Fibroblast of lung (primary cell): ENCODE results near the gene EIF5. TPM values are rescaled to one million over a fixed set of nuclear protein-coding genes. Genes with fewer than 3 reads are reported as not detected.

Experiments
- DNase-seq, 2 donors: peaks; one replicate each; pipeline versions ENCODE4 v3.0.0 to v3.0.0-alpha.2; 2010; ENCODE audit warnings: low read depth in 2 of 2
- H2AFZ ChIP-seq: 2 replicates; pipeline ENCODE4 v1.5.1; 2012; ENCODE audit warnings: low read length, control low read depth, inconsistent platforms
- H3K27ac ChIP-seq: 2 replicates; pipeline ENCODE4 v1.5.1; 2011; ENCODE audit warnings: low read length, control low read depth; ENCODE audit not compliant: insufficient read depth
- H3K27me3 ChIP-seq: 2 replicates; pipeline ENCODE4 v1.5.1; 2011; ENCODE audit warnings: mild to moderate bottlenecking, low read length; ENCODE audit not compliant: control insufficient read depth, insufficient read depth
- H3K36me3 ChIP-seq: 2 replicates; pipeline ENCODE4 v1.5.1; 2011; ENCODE audit warnings: low read length; ENCODE audit not compliant: control insufficient read depth, insufficient read depth
- H3K4me1 ChIP-seq: 2 replicates; pipeline ENCODE4 v1.5.1; 2011; ENCODE audit warnings: low read length; ENCODE audit not compliant: control insufficient read depth, insufficient read depth; ENCODE audit errors: extremely low read depth
- H3K4me2 ChIP-seq: 2 replicates; pipeline ENCODE4 v1.5.1; 2011; ENCODE audit warnings: low read length, control low read depth; ENCODE audit not compliant: insufficient read depth; ENCODE audit errors: extremely low read depth
- H3K4me3 ChIP-seq, 4 experiments: fragments of 200-600 bp in 1 of 4; sonication (generic) in 1 of 4; replicated peaks in 1 of 4; 2 replicates each; pipeline ENCODE4 v1.5.1; 2011 to 2016; ENCODE audit warnings: low read length in 4 of 4, low read depth in 3 of 4, mild to moderate bottlenecking in 3 of 4, control low read depth in 2 of 4, inconsistent platforms in 1 of 4, mixed read lengths in 1 of 4; ENCODE audit not compliant: insufficient read depth in 1 of 4; ENCODE audit errors: control extremely low read depth in 1 of 4
- H3K79me2 ChIP-seq: 2 replicates; pipeline ENCODE4 v1.5.1; 2012; ENCODE audit warnings: mild to moderate bottlenecking, low read length, inconsistent platforms; ENCODE audit not compliant: control insufficient read depth, insufficient read depth
- H3K9ac ChIP-seq: 2 replicates; pipeline ENCODE4 v1.5.1; 2011; ENCODE audit warnings: mild to moderate bottlenecking, low read length, control low read depth; ENCODE audit not compliant: insufficient read depth
- H3K9me3 ChIP-seq: 2 replicates; pipeline ENCODE4 v1.5.1; 2012; ENCODE audit warnings: low read depth, low read length; ENCODE audit not compliant: control insufficient read depth, insufficient read depth
- H4K20me1 ChIP-seq: 2 replicates; pipeline ENCODE4 v1.5.1; 2011; ENCODE audit warnings: low read length; ENCODE audit not compliant: control insufficient read depth, insufficient read depth; ENCODE audit errors: extremely low read depth
- CTCF ChIP-seq, 2 donors: IDR thresholded peaks in 1 of 2; conservative IDR thresholded peaks in 1 of 2; 1 replicate in 1 of 2; 2 replicates in 1 of 2; pipeline ENCODE4 v1.5.1; 2011 to 2012; ENCODE audit warnings: low read length in 2 of 2, control low read depth in 1 of 2, inconsistent platforms in 1 of 2, low read depth in 1 of 2, mild to moderate bottlenecking in 1 of 2
- EZH2 ChIP-seq: IDR thresholded peaks from 2 replicates; pipeline ENCODE4 v1.5.1; 2012; ENCODE audit warnings: low read length, control low read depth, mild to moderate bottlenecking; ENCODE audit errors: missing control alignments
- polyA plus RNA-seq, 2 donors: library from polyadenylated mRNA; depleted of rRNA in 1 of 2; stranded (reverse) in 1 of 2; unstranded in 1 of 2; fragments of >200 nt; gene quantifications; 2 replicates each; pipeline ENCODE4 v1.2.1, GENCODE V29; 2011 to 2012; ENCODE audit warnings: missing spikeins in 1 of 2
- total RNA-seq: library from RNA; depleted of rRNA; stranded (reverse); fragments of >200 nt; gene quantifications from 2 replicates; pipeline ENCODE4 v1.2.1, GENCODE V29; 2014

Gene EIF5
- total and polyA plus RNA-seq, 2 donors (not counting 1 experiment from before 2014, with no cell fraction given): 185 to 400 TPM

- Histone ChIP-seq H3K27ac (no peak overlapping the region), H2AFZ (no peak overlapping the region), H3K79me2 (no peaks in the 10 kb centered on the region), H3K9me3 (no peaks in the 10 kb centered on the region), H3K4me2 (no peak overlapping the region), H3K4me1 (no peaks in the 10 kb centered on the region), H3K4me3 (no peak overlapping the region), H3K36me3 (no peaks in the 10 kb centered on the region), H3K9ac (no peak overlapping the region), H3K27me3 (peaks cover 8% of the 10 kb centered on the region), H4K20me1 (no peaks in the 10 kb centered on the region)
- DNase-seq: no peak
- no peak for TF ChIP-seq CTCF (conservative IDR thresholded peaks at IDR 0.05 in 1 of 2, IDR thresholded peaks at IDR 0.05 in 1 of 2; ENCODE audit: low read depth in 1 of 2, low read length in 2 of 2)
- no peak for TF ChIP-seq EZH2
Measured at GRCh38 chr14:103286968-103287850, 46.8 kb upstream of the EIF5 start.

- H3K9ac ChIP-seq: no peak overlapping the region
- no peaks in the 10 kb centered on the region for H3K36me3 ChIP-seq
- no peaks in the 10 kb centered on the region for H3K9me3 ChIP-seq
- H3K4me1 ChIP-seq: no peaks in the 10 kb centered on the region
- no peak overlapping the region for H3K4me2 ChIP-seq
- DNase-seq: no peak
- H4K20me1 ChIP-seq: no peaks in the 10 kb centered on the region
- no peak overlapping the region for H3K27ac ChIP-seq
- peaks cover 8% of the 10 kb centered on the region for H3K27me3 ChIP-seq
- H3K79me2 ChIP-seq: no peaks in the 10 kb centered on the region
- no peak overlapping the region for H3K4me3 ChIP-seq
- no peak overlapping the region for H2AFZ ChIP-seq
- no peak for TF ChIP-seq CTCF (conservative IDR thresholded peaks at IDR 0.05 in 1 of 2, IDR thresholded peaks at IDR 0.05 in 1 of 2; ENCODE audit: low read depth in 1 of 2, low read length in 2 of 2)
- TF ChIP-seq EZH2: no peak
Measured at GRCh38 chr14:103288076-103288766, 45.8 kb upstream of the EIF5 start.

- Histone ChIP-seq H3K9ac (no peak overlapping the region), H3K27ac (no peak overlapping the region), H3K27me3 (peaks cover 8% of the 10 kb centered on the region), H4K20me1 (no peaks in the 10 kb centered on the region), H2AFZ (no peak overlapping the region), H3K4me3 (no peak overlapping the region), H3K79me2 (no peaks in the 10 kb centered on the region), H3K9me3 (no peaks in the 10 kb centered on the region), H3K4me2 (no peak overlapping the region), H3K36me3 (no peaks in the 10 kb centered on the region), H3K4me1 (no peaks in the 10 kb centered on the region)
- DNase-seq: no peak
- TF ChIP-seq EZH2 (no peak), CTCF (conservative IDR thresholded peaks at IDR 0.05 in 1 of 2, IDR thresholded peaks at IDR 0.05 in 1 of 2; ENCODE audit: low read depth in 1 of 2, low read length in 2 of 2) (no peak)
Measured at GRCh38 chr14:103290056-103290455, 44.0 kb upstream of the EIF5 start.
